Mononuclear cell (primary cell): ENCODE results near the gene ZNF800. TPM values are rescaled to one million over a fixed set of nuclear protein-coding genes. Genes with fewer than 3 reads are reported as not detected.

Source experiments
- H3K27me3 ChIP-seq: 2 replicates; pipeline ENCODE4 v1.6.0; 2011; ENCODE audit warnings: low read length, control low read depth; ENCODE audit not compliant: insufficient read depth
- H3K4me1 ChIP-seq: 2 replicates; pipeline ENCODE4 v1.5.1; 2011; ENCODE audit warnings: mild to moderate bottlenecking, low read length, control low read depth; ENCODE audit not compliant: insufficient read depth
- H3K4me3 ChIP-seq: 2 replicates; pipeline ENCODE4 v1.5.1; 2011; ENCODE audit warnings: mild to moderate bottlenecking, low read length, moderate library complexity
- H3K9me3 ChIP-seq: 2 replicates; pipeline ENCODE4 v1.5.1; 2011; ENCODE audit warnings: low read depth, mild to moderate bottlenecking, control low read depth, low read length
- total RNA-seq: library from RNA; depleted of rRNA; stranded (reverse); fragments of >200 nt; gene quantifications from one replicate; pipeline ENCODE4 v1.2.3, GENCODE V29; 2012

ZNF800 gene
- total RNA-seq, 1 donor, result 91.0 TPM

DNA sequence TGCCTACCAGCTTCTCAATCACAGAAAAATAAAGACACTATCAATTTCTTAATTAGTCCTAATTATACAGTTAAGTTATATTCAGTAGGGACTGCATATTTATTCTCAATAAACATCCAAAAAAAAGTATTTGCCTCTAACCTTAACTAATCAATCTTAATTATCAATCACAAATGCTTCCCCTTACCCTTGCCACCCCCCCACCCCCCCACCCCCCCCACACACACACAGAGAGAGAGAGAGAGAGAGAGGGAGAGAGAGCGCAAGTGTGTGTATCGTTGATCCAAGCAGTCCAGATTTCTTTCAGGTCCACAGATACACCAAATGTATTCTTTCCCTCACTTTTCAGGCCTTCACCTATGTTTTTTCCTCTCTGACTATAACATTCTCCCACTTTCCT is 12.9 kb downstream of the ZNF800 start:
- Histone ChIP-seq H3K27me3 (no peaks in the 10 kb centered on the region), H3K4me1 (peaks cover 8% of the 10 kb centered on the region), H3K4me3 (no peak overlapping the region), H3K9me3 (no peaks in the 10 kb centered on the region)

DNA sequence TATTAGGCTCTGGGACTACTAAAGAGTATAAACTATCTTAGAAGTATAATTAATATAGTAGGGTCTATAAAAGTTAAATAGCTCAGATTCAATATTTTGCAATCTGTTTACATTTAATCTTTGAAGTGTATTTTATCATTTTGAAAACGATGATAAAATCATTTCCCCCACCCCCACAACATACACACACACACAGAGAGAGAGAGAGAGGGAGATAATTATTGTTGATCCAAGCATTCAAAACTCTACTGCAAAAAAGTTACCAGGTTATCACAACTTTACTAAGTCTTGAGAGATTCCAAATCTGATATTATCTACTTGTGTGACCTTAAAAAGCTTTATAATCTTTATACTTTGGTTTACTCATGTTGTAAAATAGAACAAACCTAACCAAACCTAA is 14.0 kb downstream of the ZNF800 start:
- Histone ChIP-seq H3K4me3 (no peak overlapping the region), H3K4me1 (peaks cover 8% of the 10 kb centered on the region), H3K27me3 (no peaks in the 10 kb centered on the region), H3K9me3 (no peaks in the 10 kb centered on the region)

DNA sequence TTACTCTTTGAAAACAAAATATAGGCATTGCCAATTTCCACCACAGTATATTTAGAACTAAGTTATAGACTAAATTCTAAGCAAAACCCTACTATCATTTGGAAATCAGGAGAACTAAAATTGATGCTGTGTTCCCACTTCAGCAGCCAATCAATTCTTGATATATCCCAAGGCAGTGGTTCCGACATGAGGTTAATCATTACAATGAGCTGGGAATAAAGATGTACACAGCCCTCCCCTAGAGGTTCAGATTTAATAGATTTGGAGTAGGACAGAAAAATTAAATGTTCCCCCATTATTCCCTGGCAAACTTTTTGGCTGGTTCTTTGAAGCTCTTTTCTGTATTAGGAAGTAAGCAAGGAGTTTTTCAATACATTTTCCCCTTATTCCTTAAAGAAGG is 15.1 kb downstream of the ZNF800 start:
- Histone ChIP-seq H3K27me3 (no peaks in the 10 kb centered on the region), H3K4me3 (no peak overlapping the region)

GRCh38 chr7:127375631-127376030 is 16.9 kb downstream of the ZNF800 start:
- Histone ChIP-seq H3K9me3 (no peaks in the 10 kb centered on the region), H3K4me3 (no peak overlapping the region), H3K27me3 (no peaks in the 10 kb centered on the region), H3K4me1 (peaks cover 4% of the 10 kb centered on the region)

More for the DNA sequence above, 15.1 kb downstream of the ZNF800 start:
- Histone ChIP-seq H3K4me1 (peaks cover 5% of the 10 kb centered on the region), H3K9me3 (no peaks in the 10 kb centered on the region)

DNA sequence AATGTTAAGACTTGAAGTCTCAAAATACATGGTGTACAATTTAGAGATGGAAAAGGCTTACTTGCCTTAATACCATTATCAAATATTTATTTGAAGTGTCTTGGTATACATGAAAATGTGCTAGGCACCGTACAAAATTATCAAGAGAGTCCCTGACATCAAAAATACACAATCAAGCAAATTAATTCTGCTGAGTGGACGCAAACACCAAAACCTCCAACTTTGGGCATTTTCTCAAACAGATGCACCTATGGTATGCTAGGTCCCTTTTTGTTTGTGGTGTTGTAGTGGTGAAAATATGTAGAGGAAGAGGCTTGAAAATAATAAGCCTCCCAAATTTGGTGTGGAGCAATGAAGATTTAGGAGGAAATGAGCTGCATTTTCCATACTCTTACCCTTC is 24.8 kb downstream of the ZNF800 start:
- Histone ChIP-seq H3K4me3 (no peak overlapping the region), H3K27me3 (no peaks in the 10 kb centered on the region), H3K4me1 (no peaks in the 10 kb centered on the region), H3K9me3 (no peaks in the 10 kb centered on the region)

DNA sequence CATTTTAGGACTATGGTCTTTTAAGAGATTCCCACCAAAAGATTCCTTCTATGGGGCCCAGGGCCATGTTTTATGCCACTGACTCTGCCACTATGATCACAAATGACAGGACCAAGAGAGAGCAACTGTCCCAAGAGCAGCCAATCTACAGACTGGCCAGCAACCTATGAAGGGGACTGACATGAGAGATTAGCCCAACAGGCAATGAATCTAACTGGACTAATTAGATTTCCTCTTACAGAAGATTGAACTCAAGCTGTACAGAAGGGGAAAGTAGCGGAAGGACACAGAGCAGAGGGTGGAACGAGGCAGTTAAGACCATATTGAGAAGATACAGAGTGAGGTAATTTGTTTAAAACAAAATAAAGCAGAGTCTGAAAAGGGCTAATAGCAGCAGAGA is 25.8 kb downstream of the ZNF800 start:
- Histone ChIP-seq H3K9me3 (no peaks in the 10 kb centered on the region), H3K27me3 (no peaks in the 10 kb centered on the region), H3K4me1 (no peaks in the 10 kb centered on the region), H3K4me3 (no peak overlapping the region)

DNA sequence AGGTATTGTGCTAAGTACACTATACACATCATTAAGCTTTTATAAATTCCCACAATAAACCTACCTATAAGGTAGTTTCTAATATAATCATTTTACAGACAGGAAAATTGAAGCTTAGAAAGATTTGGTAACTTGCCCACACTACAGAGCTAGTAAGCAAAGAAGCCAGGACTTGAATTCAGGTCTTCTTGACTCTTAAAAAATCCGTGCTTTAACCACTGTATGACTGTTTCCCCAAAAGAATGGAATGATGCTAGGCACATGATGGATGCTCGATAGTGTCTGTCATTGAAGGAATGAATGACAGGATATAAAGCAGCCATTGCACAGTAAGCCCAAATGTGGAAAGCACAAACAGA is 26.6 kb downstream of the ZNF800 start:
- Histone ChIP-seq H3K27me3 (no peaks in the 10 kb centered on the region), H3K9me3 (no peaks in the 10 kb centered on the region), H3K4me1 (no peaks in the 10 kb centered on the region), H3K4me3 (no peak overlapping the region)

DNA sequence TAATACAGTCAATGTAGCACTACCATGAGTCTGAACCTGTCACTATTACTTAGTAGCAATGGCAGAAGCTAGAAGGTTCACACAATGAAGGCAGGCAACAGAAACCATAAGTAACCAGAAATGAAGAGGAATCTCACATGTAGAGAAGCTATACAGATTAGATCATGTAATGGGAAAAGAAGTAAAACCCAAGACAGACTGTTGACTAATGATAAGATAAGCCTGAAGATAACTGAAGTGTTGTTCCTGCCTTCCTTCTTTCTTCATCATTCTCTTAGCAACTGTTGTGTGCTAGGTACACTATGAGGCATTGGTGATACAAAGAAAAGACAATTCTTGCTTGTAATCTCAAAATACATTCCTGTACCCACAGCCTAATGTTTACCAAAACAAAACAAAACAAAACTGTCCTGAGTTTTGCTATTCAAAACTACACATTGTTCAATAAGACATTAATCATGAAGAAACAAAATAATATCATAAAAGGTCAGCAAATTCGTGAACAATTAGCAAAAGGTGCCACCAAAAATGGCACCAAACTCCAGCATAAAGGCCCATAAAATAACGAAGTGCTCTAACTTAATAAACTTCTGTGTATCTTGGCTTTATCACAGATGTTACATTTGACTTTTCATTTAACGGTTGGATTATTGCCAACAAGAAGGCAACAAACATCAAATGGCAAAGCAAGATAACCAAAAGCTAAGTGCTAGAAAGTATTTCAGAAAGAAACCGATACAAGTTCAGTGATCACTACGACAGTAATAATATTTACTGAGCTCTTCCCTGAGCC is 27.1 kb downstream of the ZNF800 start:
- no peak overlapping the region for H3K4me3 ChIP-seq
- H3K27me3 ChIP-seq, result no peaks in the 10 kb centered on the region
- no peaks in the 10 kb centered on the region for H3K9me3 ChIP-seq
- H3K4me1 ChIP-seq, result no peaks in the 10 kb centered on the region

DNA sequence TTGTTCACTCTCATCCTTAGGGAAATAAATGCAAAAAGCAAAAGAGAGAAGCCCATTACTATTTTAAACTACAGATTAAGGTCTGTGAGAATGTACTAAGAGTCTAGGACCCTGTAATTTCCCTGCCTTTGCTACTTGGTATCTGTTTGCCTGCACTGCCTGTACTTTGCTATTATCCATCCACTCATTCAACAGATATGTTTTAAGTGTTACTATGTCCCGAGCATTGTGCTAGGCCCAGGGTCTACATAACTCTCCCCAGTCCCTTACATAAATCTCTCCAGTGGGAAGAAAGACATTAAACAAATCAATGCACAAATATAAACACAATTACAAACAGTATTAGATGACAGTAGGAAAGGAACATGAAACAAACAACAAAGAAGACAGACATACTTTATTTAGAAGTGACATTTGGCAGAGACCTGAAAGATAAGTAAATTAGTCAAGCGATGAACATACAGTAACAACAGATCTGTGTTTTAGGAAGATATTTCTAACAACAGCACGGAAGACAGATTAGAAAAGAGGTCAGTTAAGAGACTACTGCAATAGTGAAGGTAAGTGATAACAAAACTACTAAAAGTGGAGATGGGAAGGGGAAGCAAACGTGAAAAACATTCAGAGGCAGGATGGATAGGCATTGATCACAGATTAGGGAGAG is 30.0 kb downstream of the ZNF800 start:
- no peaks in the 10 kb centered on the region for H3K4me1 ChIP-seq
- no peaks in the 10 kb centered on the region for H3K9me3 ChIP-seq
- H3K27me3 ChIP-seq, result no peaks in the 10 kb centered on the region
- no peak overlapping the region for H3K4me3 ChIP-seq

GRCh38 chr7:127361736-127362135 is 30.8 kb downstream of the ZNF800 start:
- Histone ChIP-seq H3K9me3 (no peaks in the 10 kb centered on the region), H3K4me3 (no peak overlapping the region), H3K27me3 (no peaks in the 10 kb centered on the region), H3K4me1 (no peaks in the 10 kb centered on the region)

GRCh38 chr7:127359011-127359410 is 33.5 kb downstream of the ZNF800 start:
- no peaks in the 10 kb centered on the region for H3K27me3 ChIP-seq
- no peaks in the 10 kb centered on the region for H3K4me1 ChIP-seq
- H3K9me3 ChIP-seq, result no peaks in the 10 kb centered on the region
- H3K4me3 ChIP-seq, result no peak overlapping the region

DNA sequence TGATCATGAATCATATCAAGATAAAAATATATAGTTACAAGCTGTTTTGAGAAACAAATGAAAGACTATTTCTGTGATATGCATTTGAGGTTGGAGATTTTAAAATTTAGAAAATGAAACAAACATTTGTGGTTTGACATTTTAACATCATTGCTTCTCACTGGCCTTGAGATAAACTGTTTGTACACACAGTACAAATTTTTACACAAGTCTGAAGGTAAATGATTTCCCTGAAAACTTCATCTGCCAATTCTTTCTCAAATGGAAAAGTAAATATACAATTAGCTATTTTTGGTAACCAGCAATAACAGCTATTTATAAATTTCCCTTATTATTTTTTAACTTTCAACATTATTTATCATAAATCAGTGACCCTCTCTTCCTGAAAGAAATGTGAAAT is 38.6 kb downstream of the ZNF800 start:
- H3K4me1 ChIP-seq, result no peaks in the 10 kb centered on the region
- no peaks in the 10 kb centered on the region for H3K27me3 ChIP-seq
- no peaks in the 10 kb centered on the region for H3K9me3 ChIP-seq
- H3K4me3 ChIP-seq, result no peak overlapping the region

DNA sequence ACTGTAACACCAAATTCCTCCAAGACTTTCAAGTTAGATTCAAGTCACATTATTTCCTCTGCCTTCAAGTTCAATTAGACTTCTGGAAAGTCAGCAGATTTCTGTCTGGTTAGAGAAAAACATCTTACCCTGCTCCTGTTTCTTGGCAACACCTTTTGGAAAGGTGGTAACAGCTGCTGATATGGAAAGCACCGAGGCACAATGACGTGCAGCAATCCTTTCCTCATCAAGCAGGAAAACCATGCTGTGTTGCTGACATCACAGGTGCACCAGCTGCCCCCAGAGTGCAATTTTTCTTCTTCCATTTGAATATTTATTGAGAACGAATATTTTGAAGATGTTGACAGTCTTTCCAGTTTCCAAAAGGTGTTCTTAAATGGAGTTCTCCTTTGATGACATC is 41.9 kb downstream of the ZNF800 start:
- H3K4me3 ChIP-seq, result no peak overlapping the region
- H3K4me1 ChIP-seq, result peaks cover 6% of the 10 kb centered on the region
- H3K27me3 ChIP-seq, result peaks cover 9% of the 10 kb centered on the region
- no peaks in the 10 kb centered on the region for H3K9me3 ChIP-seq

DNA sequence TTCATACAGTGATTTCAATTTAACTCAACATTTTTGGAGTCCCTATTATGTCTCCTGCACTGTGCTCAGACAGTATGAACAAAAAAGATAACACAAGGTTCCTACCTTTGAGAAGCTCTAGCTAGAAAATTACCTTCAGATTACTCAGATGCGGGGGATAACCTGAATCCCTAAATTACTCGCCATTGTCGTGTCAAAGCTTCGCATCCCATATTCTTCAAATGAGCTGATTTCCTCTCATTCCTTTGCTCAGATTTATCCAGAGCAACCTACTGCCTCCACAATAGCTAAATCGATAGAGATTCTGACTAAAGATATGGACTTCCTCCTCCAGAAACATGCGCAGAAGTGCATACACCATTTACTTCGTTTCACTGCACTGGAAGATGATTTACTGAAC is 42.6 kb downstream of the ZNF800 start:
- Histone ChIP-seq H3K27me3 (peaks cover 9% of the 10 kb centered on the region), H3K9me3 (no peaks in the 10 kb centered on the region), H3K4me1 (peaks cover 6% of the 10 kb centered on the region), H3K4me3 (no peak overlapping the region)

GRCh38 chr7:127348247-127348631 is 44.3 kb downstream of the ZNF800 start:
- no peak overlapping the region for H3K4me3 ChIP-seq
- H3K4me1 ChIP-seq, result peaks cover 6% of the 10 kb centered on the region
- no peaks in the 10 kb centered on the region for H3K9me3 ChIP-seq
- peaks cover 9% of the 10 kb centered on the region for H3K27me3 ChIP-seq
